Measurements from ENCODE around the gene CHIA.

CHIA gene

GRCh38 chr1:111272081-111272480, 18.6 kb upstream of the CHIA start:
- H4K20me1 ChIP-seq (ENCODE audit: insufficient read depth, low read length): no peaks in the 10 kb centered on the region
- H2AFZ ChIP-seq (ENCODE audit: low read length): no peak overlapping the region
- H3K4me1 ChIP-seq (ENCODE audit: insufficient read depth, low read length, severe bottlenecking): no peaks in the 10 kb centered on the region
- no peak overlapping the region for H3K27ac ChIP-seq (ENCODE audit: low read depth, low read length, poor library complexity, severe bottlenecking)
- no peak overlapping the region for H3K4me3 ChIP-seq (ENCODE audit: low read depth, low read length, poor library complexity, severe bottlenecking)
- peaks cover 9% of the 10 kb centered on the region; the same call in 1 of the 2 replicates for H3K27me3 ChIP-seq (ENCODE audit: insufficient read depth, low read length)
- no peak for TF ChIP-seq EZH2 (IDR thresholded peaks at IDR 0.05; ENCODE audit: borderline replicate concordance, low read length)
- TF ChIP-seq CTCF (IDR thresholded peaks at IDR 0.05; ENCODE audit: low read length): no peak
- no peaks in the 10 kb centered on the region for H3K36me3 ChIP-seq (ENCODE audit: insufficient read depth, low read length)
- H3F3A ChIP-seq (ENCODE audit: insufficient read depth, low read length): no peaks in the 10 kb centered on the region
- H3K79me2 ChIP-seq (ENCODE audit: insufficient read depth, low read length): no peaks in the 10 kb centered on the region
- no peaks in the 10 kb centered on the region; the same call in 1 of the 2 replicates for H3K9me2 ChIP-seq (ENCODE audit: low read depth, low read length)
- peaks cover 4% of the 10 kb centered on the region; the same call in 1 of the 2 replicates for H3K9me3 ChIP-seq (ENCODE audit: low read length)
- H3K4me2 ChIP-seq (ENCODE audit: low read length): no peak overlapping the region
- H3K9ac ChIP-seq (ENCODE audit: low read length): no peak overlapping the region

- H3K4me3 ChIP-seq (ENCODE audit: low read depth, low read length, poor library complexity, severe bottlenecking): no peak overlapping the region
- no peaks in the 10 kb centered on the region for H3K36me3 ChIP-seq (ENCODE audit: insufficient read depth, low read length)
- H3K4me1 ChIP-seq (ENCODE audit: insufficient read depth, low read length, severe bottlenecking): no peaks in the 10 kb centered on the region
- H3K79me2 ChIP-seq (ENCODE audit: insufficient read depth, low read length): no peaks in the 10 kb centered on the region
- no peak overlapping the region for H2AFZ ChIP-seq (ENCODE audit: low read length)
- no peak overlapping the region for H3K27ac ChIP-seq (ENCODE audit: low read depth, low read length, poor library complexity, severe bottlenecking)
- H3K9me2 ChIP-seq (ENCODE audit: low read depth, low read length): no peaks in the 10 kb centered on the region; the same call in 1 of the 2 replicates
- no peak overlapping the region for H3K9ac ChIP-seq (ENCODE audit: low read length)
- no peak overlapping the region for H3K4me2 ChIP-seq (ENCODE audit: low read length)
- peaks cover 9% of the 10 kb centered on the region; the same call in 1 of the 2 replicates for H3K27me3 ChIP-seq (ENCODE audit: insufficient read depth, low read length)
- peaks cover 5% of the 10 kb centered on the region; the same call in 1 of the 2 replicates for H3K9me3 ChIP-seq (ENCODE audit: low read length)
- no peaks in the 10 kb centered on the region for H4K20me1 ChIP-seq (ENCODE audit: insufficient read depth, low read length)
- no peak for TF ChIP-seq EZH2 (IDR thresholded peaks at IDR 0.05; ENCODE audit: borderline replicate concordance, low read length)
- TF ChIP-seq CTCF (IDR thresholded peaks at IDR 0.05; ENCODE audit: low read length): no peak
- no peaks in the 10 kb centered on the region for H3F3A ChIP-seq (ENCODE audit: insufficient read depth, low read length)
Observed at GRCh38 chr1:111274653-111275052, 16.0 kb upstream of the CHIA start.

- H3K9me2 ChIP-seq (ENCODE audit: low read depth, low read length): no peaks in the 10 kb centered on the region; the same call in 1 of the 2 replicates
- H3K4me2 ChIP-seq (ENCODE audit: low read length): no peak overlapping the region
- H3K4me3 ChIP-seq (ENCODE audit: low read depth, low read length, poor library complexity, severe bottlenecking): no peak overlapping the region
- H2AFZ ChIP-seq (ENCODE audit: low read length): no peak overlapping the region
- no peak overlapping the region for H3K9ac ChIP-seq (ENCODE audit: low read length)
- peaks cover 5% of the 10 kb centered on the region; the same call in 1 of the 2 replicates for H3K9me3 ChIP-seq (ENCODE audit: low read length)
- no peaks in the 10 kb centered on the region for H3K79me2 ChIP-seq (ENCODE audit: insufficient read depth, low read length)
- peaks cover 9% of the 10 kb centered on the region; the same call in 1 of the 2 replicates for H3K27me3 ChIP-seq (ENCODE audit: insufficient read depth, low read length)
- H3F3A ChIP-seq (ENCODE audit: insufficient read depth, low read length): no peaks in the 10 kb centered on the region
- TF ChIP-seq CTCF (IDR thresholded peaks at IDR 0.05; ENCODE audit: low read length): no peak
- TF ChIP-seq EZH2 (IDR thresholded peaks at IDR 0.05; ENCODE audit: borderline replicate concordance, low read length): no peak
- H4K20me1 ChIP-seq (ENCODE audit: insufficient read depth, low read length): no peaks in the 10 kb centered on the region
- H3K27ac ChIP-seq (ENCODE audit: low read depth, low read length, poor library complexity, severe bottlenecking): no peak overlapping the region
- H3K4me1 ChIP-seq (ENCODE audit: insufficient read depth, low read length, severe bottlenecking): no peaks in the 10 kb centered on the region
- no peaks in the 10 kb centered on the region for H3K36me3 ChIP-seq (ENCODE audit: insufficient read depth, low read length)
Observed at GRCh38 chr1:111275079-111275478, 15.6 kb upstream of the CHIA start.
